Stimulated activated CD4-positive, alpha-beta T cell treated with anti-CD3 and anti-CD28 coated beads, Interleukin-4, amount 100 ng/mL, for 4 hours (primary cell): Measurements from ENCODE around the gene SLC36A3.
"Not testable (repeated sequence)": the region's sequence is repeated elsewhere in the genome, so short reads cannot be mapped to it uniquely, and the experiment has no call there.

Source experiments
- DNase-seq, 2 experiments: peaks; one replicate each; pipeline ENCODE4 v3.0.0-alpha.2; 2020

SLC36A3 gene

GRCh38 chr5:151303666-151304065, at the start of gene SLC36A3:
Gene SLC36A3, minus strand, starts transcription at chr5:151303766. Its CDS starts 412 bp downstream, at chr5:151303354.
- DNase-seq, result no peak

GRCh38 chr5:151351671-151352070, 48.1 kb upstream of the SLC36A3 start:
- no peak for DNase-seq

GRCh38 chr5:151348789-151349188, 45.2 kb upstream of the SLC36A3 start:
- no peak for DNase-seq

GRCh38 chr5:151347369-151347768, 43.8 kb upstream of the SLC36A3 start, which contains the start of gene SLC36A2:
Gene SLC36A2, minus strand, starts transcription at chr5:151347559. Its CDS starts 99 bp downstream, at chr5:151347460.
- DNase-seq, result no peak

- no peak for DNase-seq
Measured at GRCh38 chr5:151345808-151346478, 42.4 kb upstream of the SLC36A3 start.

- DNase-seq, result no peak
Measured at GRCh38 chr5:151345187-151345807, 41.7 kb upstream of the SLC36A3 start.

- no peak for DNase-seq
Measured at GRCh38 chr5:151344088-151344487, 40.5 kb upstream of the SLC36A3 start.

GRCh38 chr5:151340004-151340403, 36.4 kb upstream of the SLC36A3 start:
- DNase-seq, result no peak

- DNase-seq, result no peak
Measured at GRCh38 chr5:151338734-151339133, 35.2 kb upstream of the SLC36A3 start.

- no peak for DNase-seq
Measured at GRCh38 chr5:151332857-151333256, 29.3 kb upstream of the SLC36A3 start.

GRCh38 chr5:151328734-151329133, 25.2 kb upstream of the SLC36A3 start:
- no peak for DNase-seq

- no peak for DNase-seq
Measured at GRCh38 chr5:151327585-151327984, 24.0 kb upstream of the SLC36A3 start.

GRCh38 chr5:151326266-151326665, 22.7 kb upstream of the SLC36A3 start:
- DNase-seq, result no peak

GRCh38 chr5:151320481-151320880, 16.9 kb upstream of the SLC36A3 start:
- no peak for DNase-seq

GRCh38 chr5:151318850-151319732, 15.5 kb upstream of the SLC36A3 start:
- no peak for DNase-seq

- DNase-seq, result no peak
Measured at GRCh38 chr5:151317871-151318270, 14.3 kb upstream of the SLC36A3 start.

GRCh38 chr5:151315998-151316597, 12.5 kb upstream of the SLC36A3 start:
- peak; percentile 11 to 46 for DNase-seq

- no peak for DNase-seq
Measured at GRCh38 chr5:151313357-151313756, 9.8 kb upstream of the SLC36A3 start.

- no peak for DNase-seq
Measured at GRCh38 chr5:151312756-151313324, 9.3 kb upstream of the SLC36A3 start.

GRCh38 chr5:151310932-151311331, 7.4 kb upstream of the SLC36A3 start:
- DNase-seq, result no peak

GRCh38 chr5:151309821-151310220, 6.3 kb upstream of the SLC36A3 start:
- DNase-seq, result not testable (repeated sequence)

- not testable (repeated sequence) for DNase-seq
Measured at GRCh38 chr5:151309266-151309665, 5.7 kb upstream of the SLC36A3 start.
